ENCODE measurements around the gene PGAM2.

DNA sequence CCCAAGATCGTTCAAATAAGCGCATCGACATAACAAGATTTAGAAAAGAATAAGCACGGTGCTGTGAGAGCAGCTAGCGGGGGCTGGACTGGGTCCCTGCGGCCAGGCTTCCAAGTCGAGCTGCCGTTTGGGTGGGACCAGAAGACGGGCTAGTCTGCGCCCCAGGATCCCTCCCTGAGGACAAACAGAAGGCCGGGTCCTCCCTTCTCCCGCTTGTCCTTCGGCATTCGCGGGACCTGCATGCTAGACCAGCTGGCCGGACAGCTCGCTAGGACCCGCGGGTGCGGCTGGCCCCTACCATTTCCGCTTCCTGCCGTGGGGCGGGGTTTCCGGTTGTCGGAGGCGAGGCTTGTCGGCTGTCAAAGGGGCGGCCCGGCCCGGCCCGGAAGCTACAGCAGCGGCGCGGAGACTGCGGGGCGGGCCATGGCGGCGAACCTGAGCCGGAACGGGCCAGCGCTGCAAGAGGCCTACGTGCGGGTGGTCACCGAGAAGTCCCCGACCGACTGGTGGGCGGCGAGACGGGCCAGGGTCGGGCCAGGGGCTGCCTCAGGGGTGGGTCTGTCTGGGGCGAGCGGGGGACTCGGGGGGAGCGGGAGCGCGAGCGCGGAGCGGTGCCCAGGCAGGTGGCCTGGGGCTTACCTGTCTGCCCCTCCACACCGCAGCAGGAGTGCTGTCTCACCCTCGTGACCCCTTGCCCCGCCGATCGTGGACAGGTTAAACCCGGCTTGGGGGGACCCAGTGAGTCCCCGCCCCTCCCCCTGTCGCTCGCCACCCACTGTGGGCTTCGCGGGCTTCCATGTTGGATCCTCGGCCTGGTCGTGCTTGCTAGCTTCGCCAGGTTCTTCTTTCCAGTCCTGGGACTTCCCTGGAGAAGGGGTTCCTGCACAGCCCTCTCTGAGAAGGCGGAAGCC is 20.8 kb downstream of the PGAM2 start, which contains the start of gene DBNL:
- TF ChIP-seq ARNTL (CRISPR knock-in tag; IDR thresholded peaks at IDR 0.05; ENCODE audit: borderline replicate concordance, low read depth): no peak
- no peak for TF ChIP-seq PPARA (CRISPR knock-in tag; IDR thresholded peaks at IDR 0.05; ENCODE audit: borderline replicate concordance)
- no peak for TF ChIP-seq ISL1 (CRISPR knock-in tag; IDR thresholded peaks at IDR 0.05)
- TF ChIP-seq GLIS3 (CRISPR knock-in tag; IDR thresholded peaks at IDR 0.05): no peak
- no peak for TF ChIP-seq ZNF565 (CRISPR knock-in tag; conservative IDR thresholded peaks at IDR 0.05; ENCODE audit: low read depth)
- TF ChIP-seq, protein P1, sequence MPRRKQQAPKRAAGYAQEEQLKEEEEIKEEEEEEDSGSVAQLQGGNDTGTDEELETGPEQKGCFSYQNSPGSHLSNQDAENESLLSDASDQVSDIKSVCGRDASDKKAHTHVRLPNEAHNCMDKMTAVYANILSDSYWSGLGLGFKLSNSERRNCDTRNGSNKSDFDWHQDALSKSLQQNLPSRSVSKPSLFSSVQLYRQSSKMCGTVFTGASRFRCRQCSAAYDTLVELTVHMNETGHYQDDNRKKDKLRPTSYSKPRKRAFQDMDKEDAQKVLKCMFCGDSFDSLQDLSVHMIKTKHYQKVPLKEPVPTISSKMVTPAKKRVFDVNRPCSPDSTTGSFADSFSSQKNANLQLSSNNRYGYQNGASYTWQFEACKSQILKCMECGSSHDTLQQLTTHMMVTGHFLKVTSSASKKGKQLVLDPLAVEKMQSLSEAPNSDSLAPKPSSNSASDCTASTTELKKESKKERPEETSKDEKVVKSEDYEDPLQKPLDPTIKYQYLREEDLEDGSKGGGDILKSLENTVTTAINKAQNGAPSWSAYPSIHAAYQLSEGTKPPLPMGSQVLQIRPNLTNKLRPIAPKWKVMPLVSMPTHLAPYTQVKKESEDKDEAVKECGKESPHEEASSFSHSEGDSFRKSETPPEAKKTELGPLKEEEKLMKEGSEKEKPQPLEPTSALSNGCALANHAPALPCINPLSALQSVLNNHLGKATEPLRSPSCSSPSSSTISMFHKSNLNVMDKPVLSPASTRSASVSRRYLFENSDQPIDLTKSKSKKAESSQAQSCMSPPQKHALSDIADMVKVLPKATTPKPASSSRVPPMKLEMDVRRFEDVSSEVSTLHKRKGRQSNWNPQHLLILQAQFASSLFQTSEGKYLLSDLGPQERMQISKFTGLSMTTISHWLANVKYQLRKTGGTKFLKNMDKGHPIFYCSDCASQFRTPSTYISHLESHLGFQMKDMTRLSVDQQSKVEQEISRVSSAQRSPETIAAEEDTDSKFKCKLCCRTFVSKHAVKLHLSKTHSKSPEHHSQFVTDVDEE (CRISPR knock-in tag; IDR thresholded peaks at IDR 0.05): no peak
- TF ChIP-seq, protein P2, sequence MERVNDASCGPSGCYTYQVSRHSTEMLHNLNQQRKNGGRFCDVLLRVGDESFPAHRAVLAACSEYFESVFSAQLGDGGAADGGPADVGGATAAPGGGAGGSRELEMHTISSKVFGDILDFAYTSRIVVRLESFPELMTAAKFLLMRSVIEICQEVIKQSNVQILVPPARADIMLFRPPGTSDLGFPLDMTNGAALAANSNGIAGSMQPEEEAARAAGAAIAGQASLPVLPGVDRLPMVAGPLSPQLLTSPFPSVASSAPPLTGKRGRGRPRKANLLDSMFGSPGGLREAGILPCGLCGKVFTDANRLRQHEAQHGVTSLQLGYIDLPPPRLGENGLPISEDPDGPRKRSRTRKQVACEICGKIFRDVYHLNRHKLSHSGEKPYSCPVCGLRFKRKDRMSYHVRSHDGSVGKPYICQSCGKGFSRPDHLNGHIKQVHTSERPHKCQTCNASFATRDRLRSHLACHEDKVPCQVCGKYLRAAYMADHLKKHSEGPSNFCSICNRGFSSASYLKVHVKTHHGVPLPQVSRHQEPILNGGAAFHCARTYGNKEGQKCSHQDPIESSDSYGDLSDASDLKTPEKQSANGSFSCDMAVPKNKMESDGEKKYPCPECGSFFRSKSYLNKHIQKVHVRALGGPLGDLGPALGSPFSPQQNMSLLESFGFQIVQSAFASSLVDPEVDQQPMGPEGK (CRISPR knock-in tag; IDR thresholded peaks at IDR 0.05; ENCODE audit: borderline replicate concordance): no peak
- no peak for TF ChIP-seq ZNF70 (CRISPR knock-in tag; IDR thresholded peaks at IDR 0.05)
- 0 out of 2 replicates have a peak, but pooled peaks have one; percentile 18 for TF ChIP-seq ZFP3 (CRISPR knock-in tag; IDR thresholded peaks at IDR 0.05)

Data from SK-N-SH treated with all-trans-retinoic acid at 6 μM for 48 hours (cell line).